NCI-H748 treated with DMSO at 0.1 percent for 48 hours (cell line): ENCODE data around the gene GOLT1B.

Source experiments
- DNase-seq: peaks from one replicate; lab custom pipeline; 2025; lab: John Stamatoyannopoulos, UW

Gene GOLT1B

GRCh38 chr12:21566223-21566906 is 64.8 kb downstream of the GOLT1B start:
- DNase-seq = no peak

- DNase-seq = no peak
Measured at GRCh38 chr12:21566907-21567394, 65.4 kb downstream of the GOLT1B start.
